Endothelial cell of umbilical vein (primary cell): ENCODE data around the gene KIRREL1.

Experiments used
- EZH2 ChIP-seq: IDR thresholded peaks from 2 replicates; pipeline ENCODE4 v1.6.1; 2012; ENCODE audit warnings: borderline replicate concordance, low read depth, mild to moderate bottlenecking, moderate library complexity, low read length, inconsistent platforms; ENCODE audit not compliant: severe bottlenecking
- POLR2A ChIP-seq: IDR thresholded peaks from 2 replicates; pipeline ENCODE4 v1.6.1; 2012; ENCODE audit warnings: low read depth, mild to moderate bottlenecking, control low read depth, low read length
- POLR2AphosphoS5 ChIP-seq: IDR thresholded peaks from 2 replicates; pipeline ENCODE4 v1.6.1; 2012; ENCODE audit warnings: low read depth, mild to moderate bottlenecking, control low read depth, low read length, moderate library complexity; ENCODE audit not compliant: insufficient read depth
- TF ChIP-seq, protein P1 (sequence below), 2 donors: IDR thresholded peaks; 1 replicate in 1 of 2; 2 replicates in 1 of 2; pipeline ENCODE4 v1.5.1; 2011; ENCODE audit warnings: low read length in 2 of 2, mild to moderate bottlenecking in 2 of 2, moderate library complexity in 2 of 2, control low read depth in 1 of 2, inconsistent platforms in 1 of 2, low read depth in 1 of 2; ENCODE audit not compliant: insufficient read depth in 1 of 2; ENCODE audit errors: extremely low read depth in 1 of 2
- TF ChIP-seq, protein P2 (sequence below): IDR thresholded peaks from 2 replicates; pipeline ENCODE4 v1.6.1; 2011; ENCODE audit not compliant: insufficient read depth, insufficient read length

DNA sequence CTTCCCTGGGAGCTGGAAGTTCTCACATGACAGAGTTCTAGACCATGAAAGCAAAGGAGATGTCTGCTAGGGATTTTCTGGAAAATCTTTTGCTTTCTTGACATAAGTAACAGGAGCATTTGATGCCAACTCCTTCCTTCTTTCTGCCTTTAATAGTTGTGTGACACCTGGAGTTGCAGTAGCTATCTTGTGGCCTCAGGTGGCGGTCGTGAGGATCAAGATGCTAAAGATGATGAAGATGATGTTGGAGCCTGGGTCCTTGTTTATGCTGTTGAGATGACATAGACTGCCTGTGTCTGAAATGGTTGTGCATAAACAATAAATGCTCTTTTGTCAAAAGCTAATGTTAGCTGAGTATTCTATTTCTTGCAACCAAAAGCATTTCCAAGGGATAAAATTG is 32.7 kb upstream of the KIRREL1 start:
- TF ChIP-seq POLR2A (no peak), EZH2 (no peak), POLR2AphosphoS5 (no peak)
- TF ChIP-seq, protein P1, sequence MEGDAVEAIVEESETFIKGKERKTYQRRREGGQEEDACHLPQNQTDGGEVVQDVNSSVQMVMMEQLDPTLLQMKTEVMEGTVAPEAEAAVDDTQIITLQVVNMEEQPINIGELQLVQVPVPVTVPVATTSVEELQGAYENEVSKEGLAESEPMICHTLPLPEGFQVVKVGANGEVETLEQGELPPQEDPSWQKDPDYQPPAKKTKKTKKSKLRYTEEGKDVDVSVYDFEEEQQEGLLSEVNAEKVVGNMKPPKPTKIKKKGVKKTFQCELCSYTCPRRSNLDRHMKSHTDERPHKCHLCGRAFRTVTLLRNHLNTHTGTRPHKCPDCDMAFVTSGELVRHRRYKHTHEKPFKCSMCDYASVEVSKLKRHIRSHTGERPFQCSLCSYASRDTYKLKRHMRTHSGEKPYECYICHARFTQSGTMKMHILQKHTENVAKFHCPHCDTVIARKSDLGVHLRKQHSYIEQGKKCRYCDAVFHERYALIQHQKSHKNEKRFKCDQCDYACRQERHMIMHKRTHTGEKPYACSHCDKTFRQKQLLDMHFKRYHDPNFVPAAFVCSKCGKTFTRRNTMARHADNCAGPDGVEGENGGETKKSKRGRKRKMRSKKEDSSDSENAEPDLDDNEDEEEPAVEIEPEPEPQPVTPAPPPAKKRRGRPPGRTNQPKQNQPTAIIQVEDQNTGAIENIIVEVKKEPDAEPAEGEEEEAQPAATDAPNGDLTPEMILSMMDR (IDR thresholded peaks at IDR 0.05; ENCODE audit: extremely low read depth in 1 of 2, insufficient read depth in 1 of 2, low read depth in 1 of 2, low read length in 2 of 2), result no peak
- TF ChIP-seq, protein P2, sequence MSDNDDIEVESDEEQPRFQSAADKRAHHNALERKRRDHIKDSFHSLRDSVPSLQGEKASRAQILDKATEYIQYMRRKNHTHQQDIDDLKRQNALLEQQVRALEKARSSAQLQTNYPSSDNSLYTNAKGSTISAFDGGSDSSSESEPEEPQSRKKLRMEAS, result no peak
